Testis (tissue), 3 donors: ENCODE measurements around the gene ATP6V1B1. TPM values are rescaled to one million over a fixed set of nuclear protein-coding genes. Genes with fewer than 3 reads are reported as not detected.

Source experiments
- DNase-seq: peaks from one replicate; pipeline ENCODE4 v3.0.0-alpha.2; 2019
- H3K27ac ChIP-seq, 2 donors: fragments of 200-600 bp; sonication (generic); one replicate each; pipeline ENCODE4 v1.5.1; 2019
- H3K27me3 ChIP-seq: fragments of 200-600 bp; sonication (generic); one replicate; pipeline ENCODE4 v1.5.1; 2019
- H3K36me3 ChIP-seq: fragments of 200-600 bp; sonication (generic); one replicate; pipeline ENCODE4 v1.5.1; 2017; ENCODE audit warnings: low read depth; ENCODE audit errors: missing control alignments
- H3K4me1 ChIP-seq: fragments of 200-600 bp; sonication (generic); one replicate; pipeline ENCODE4 v1.5.1; 2019
- H3K4me3 ChIP-seq, 2 donors: fragments of 200-600 bp; sonication (generic); one replicate each; pipeline ENCODE4 v1.5.1; 2017 to 2019
- H3K9me3 ChIP-seq: fragments of 200-600 bp; sonication (generic); one replicate; pipeline ENCODE4 v1.5.1; 2017
- POLR2A ChIP-seq: fragments of 450-650 bp; IDR thresholded peaks from one replicate; pipeline ENCODE4 v1.6.1; 2017; ENCODE audit warnings: antibody characterized with exemption, mild to moderate bottlenecking, moderate library complexity
- WGBS, 2 donors: methylation state at CpG; one replicate each; pipeline ENCODE4 v1.1.5; 2018; 5-methylcytosine and 5-hydroxymethylcytosine counted together
- intact Hi-C: fragments of 100-400 bp; cut with DNase I; formaldehyde crosslinking; loops from one replicate; pipeline ENCODE4 v1.15.1; 2023; ENCODE audit warnings: low total_unique reads
- polyA plus RNA-seq: library from polyadenylated mRNA; stranded (reverse); fragments of 350-450 nt; fragmentation: Illumina TruSeq; extraction: RNeasy Lipid Tissue Mini Kit (QIAGEN cat#74804); gene quantifications from one replicate; pipeline ENCODE4 v1.2.3, GENCODE V29; 2014; ENCODE audit warnings: low read depth, low replicate concordance; ENCODE audit not compliant: insufficient read depth
- total RNA-seq, 2 donors: library from RNA; depleted of rRNA; stranded (reverse); fragments of >200 nt; gene quantifications; one replicate each; pipeline ENCODE4 v1.2.3, GENCODE V29; 2016
- TF ChIP-seq, protein P1 (sequence below), 3 experiments: fragments of 450-650 bp in 2 of 3; fragments of 200-600 bp in 1 of 3; sonication (generic) in 1 of 3; IDR thresholded peaks; one replicate each; pipeline ENCODE4 v1.5.1; 2016 to 2019; ENCODE audit warnings: antibody characterized with exemption in 3 of 3, mild to moderate bottlenecking in 2 of 3, moderate library complexity in 1 of 3

ATP6V1B1 gene
- total and polyA plus RNA-seq, 3 donors from 2014 or later: 1.7 to 2.9 TPM; not detected in 1

DNA sequence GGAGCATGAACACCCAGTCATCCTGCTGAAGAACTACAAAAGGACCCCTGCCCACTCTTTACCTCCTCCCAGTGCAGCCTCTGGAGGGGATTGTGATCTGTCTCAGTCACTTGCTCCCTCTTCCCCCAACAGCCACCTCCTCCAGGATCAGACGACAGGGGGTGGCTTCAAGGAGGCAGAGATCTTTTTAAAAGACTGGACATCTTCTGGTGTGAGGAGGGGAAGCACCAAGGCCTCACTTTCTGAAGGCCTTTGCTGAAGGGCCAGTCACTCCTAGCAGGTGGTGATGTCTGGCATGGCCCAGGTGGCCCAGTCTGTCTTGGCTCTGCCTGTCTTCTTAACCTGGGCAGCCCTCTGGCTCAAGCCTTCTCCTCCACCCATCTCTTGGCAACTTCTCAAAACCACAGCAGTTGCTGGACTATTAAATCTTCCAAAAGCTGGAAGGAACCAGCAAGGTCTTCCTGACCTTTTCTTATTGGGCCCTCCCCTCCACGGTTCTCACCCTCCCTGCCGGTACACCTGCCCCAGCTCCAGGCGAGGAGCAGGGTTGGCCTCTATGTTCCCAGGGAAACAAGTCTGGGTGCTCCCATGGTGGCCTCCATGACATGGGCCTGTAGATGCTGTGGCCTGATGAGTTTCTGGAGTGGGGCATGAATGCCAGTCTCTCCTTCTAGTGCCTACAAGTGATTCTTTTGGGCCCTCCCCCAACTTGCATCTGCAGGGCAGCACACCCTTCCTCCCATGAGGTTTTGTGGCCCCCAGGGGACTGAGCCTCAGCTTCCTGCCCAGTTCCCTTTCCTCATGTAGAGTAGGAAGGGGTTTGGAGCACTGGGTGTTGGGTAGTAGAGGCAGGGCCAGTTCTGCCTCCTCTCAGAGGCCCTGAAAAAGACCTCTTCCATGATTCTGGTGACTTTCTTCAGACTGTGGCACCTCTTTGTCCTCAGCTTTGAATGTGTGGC, 5.0 kb upstream of the ATP6V1B1 start:
- WGBS, 2 donors: 85 to 91% methylated on average over 4 of the region's 4 CpGs
- H3K4me3 ChIP-seq: no peak overlapping the region
- H3K9me3 ChIP-seq: no peaks in the 10 kb centered on the region
- DNase-seq: peak; percentile 2
- no peaks in the 10 kb centered on the region for H3K4me1 ChIP-seq
- no peaks in the 10 kb centered on the region for H3K27me3 ChIP-seq
- intact Hi-C loops: no loop called here
- H3K27ac ChIP-seq: no peak overlapping the region
- H3K36me3 ChIP-seq: no peaks in the 10 kb centered on the region
- TF ChIP-seq, protein P1, sequence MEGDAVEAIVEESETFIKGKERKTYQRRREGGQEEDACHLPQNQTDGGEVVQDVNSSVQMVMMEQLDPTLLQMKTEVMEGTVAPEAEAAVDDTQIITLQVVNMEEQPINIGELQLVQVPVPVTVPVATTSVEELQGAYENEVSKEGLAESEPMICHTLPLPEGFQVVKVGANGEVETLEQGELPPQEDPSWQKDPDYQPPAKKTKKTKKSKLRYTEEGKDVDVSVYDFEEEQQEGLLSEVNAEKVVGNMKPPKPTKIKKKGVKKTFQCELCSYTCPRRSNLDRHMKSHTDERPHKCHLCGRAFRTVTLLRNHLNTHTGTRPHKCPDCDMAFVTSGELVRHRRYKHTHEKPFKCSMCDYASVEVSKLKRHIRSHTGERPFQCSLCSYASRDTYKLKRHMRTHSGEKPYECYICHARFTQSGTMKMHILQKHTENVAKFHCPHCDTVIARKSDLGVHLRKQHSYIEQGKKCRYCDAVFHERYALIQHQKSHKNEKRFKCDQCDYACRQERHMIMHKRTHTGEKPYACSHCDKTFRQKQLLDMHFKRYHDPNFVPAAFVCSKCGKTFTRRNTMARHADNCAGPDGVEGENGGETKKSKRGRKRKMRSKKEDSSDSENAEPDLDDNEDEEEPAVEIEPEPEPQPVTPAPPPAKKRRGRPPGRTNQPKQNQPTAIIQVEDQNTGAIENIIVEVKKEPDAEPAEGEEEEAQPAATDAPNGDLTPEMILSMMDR (IDR thresholded peaks at IDR 0.05): no peak
- TF ChIP-seq POLR2A: no peak

DNA sequence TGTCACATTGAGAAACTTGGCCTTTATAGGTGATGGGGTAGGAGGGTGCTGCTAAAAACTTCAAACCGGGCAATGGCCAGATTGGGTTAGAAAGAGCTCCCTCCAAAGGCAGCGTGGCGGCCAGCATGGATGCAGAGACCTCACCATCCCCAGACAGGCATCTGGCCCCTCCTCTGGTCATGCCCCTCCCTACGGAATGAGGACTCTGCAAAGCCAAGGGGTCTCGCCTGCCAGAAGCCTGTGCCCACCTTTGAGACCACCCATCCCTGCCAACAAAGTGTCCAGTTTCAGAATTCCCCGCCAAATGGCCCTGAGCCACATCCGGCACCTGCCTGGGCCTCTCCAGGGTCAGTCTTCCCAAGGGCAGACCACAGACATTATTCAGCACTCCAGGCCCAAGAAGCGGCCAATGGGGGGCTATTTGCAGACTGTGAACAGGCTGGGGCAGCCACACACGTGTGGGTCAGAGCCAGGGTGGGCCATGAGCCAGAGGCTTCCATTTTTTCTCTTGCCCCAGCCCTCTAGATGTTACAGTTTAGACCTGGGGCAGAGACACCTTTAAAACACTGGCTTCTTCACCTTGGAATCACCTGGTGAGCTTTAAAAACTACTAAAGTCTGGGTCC, 4.2 kb upstream of the ATP6V1B1 start:
- Histone ChIP-seq H3K9me3 (no peaks in the 10 kb centered on the region), H3K27ac (no peak overlapping the region), H3K4me3 (no peak overlapping the region), H3K27me3 (no peaks in the 10 kb centered on the region), H3K4me1 (no peaks in the 10 kb centered on the region), H3K36me3 (no peaks in the 10 kb centered on the region)
- 67 to 72% methylated on average over 8 to 9 of the region's 9 CpGs for WGBS, 2 donors
- TF ChIP-seq, protein P1 (IDR thresholded peaks at IDR 0.05): no peak
- TF ChIP-seq POLR2A: no peak
- DNase-seq: peak; percentile 6
- intact Hi-C loops: no loop called here

DNA sequence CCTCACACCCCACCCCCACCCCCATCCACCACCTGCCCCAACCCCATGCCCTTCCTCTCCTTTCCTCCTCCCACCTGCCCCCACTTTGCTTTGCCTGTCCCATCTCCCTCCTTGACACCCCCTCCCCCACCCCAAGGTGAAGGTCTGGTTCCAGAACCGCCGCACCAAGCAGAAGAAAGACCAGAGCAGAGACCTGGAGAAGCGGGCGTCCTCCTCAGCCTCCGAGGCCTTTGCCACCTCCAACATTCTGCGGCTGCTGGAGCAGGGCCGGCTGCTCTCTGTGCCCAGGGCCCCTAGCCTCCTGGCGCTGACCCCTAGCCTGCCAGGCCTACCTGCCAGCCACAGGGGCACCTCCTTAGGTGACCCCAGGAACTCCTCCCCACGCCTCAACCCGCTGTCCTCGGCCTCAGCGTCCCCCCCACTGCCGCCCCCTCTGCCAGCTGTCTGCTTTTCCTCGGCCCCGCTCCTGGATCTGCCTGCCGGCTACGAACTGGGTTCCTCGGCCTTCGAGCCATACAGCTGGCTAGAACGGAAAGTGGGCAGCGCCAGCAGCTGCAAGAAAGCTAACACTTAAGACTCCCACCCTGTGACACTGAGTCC, 3.0 kb upstream of the ATP6V1B1 start:
- H3K9me3 ChIP-seq: no peaks in the 10 kb centered on the region
- no peak for TF ChIP-seq POLR2A
- TF ChIP-seq, protein P1 (IDR thresholded peaks at IDR 0.05): no peak
- intact Hi-C loops: no loop called here
- H3K27ac ChIP-seq: no peak overlapping the region
- H3K27me3 ChIP-seq: no peaks in the 10 kb centered on the region
- peak; percentile 7 for DNase-seq
- H3K36me3 ChIP-seq: no peaks in the 10 kb centered on the region
- no peak overlapping the region for H3K4me3 ChIP-seq
- no peaks in the 10 kb centered on the region for H3K4me1 ChIP-seq
- 87% methylated on average over 7 to 21 of the region's 21 CpGs for WGBS, 2 donors

DNA sequence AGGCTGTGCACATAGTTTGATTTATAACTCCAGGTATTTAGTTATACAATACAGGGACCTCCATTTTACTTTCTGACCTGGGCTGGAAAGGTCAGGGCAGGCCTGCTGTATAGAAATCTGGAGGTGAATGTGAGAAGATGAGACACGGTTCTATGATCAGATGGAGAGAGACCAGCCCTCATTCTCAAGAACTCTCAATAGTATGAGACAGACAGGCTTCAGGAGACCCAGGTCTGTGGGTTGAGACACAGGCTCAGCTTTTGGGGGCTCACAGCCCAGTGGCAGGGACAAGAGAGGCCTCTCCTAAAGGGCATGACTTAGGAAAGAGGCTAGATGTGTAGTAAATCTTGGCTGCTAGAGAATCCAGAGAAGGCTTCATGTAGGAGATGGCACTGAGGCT, 719 bp upstream of the ATP6V1B1 start:
- TF ChIP-seq, protein P1 (IDR thresholded peaks at IDR 0.05): no peak
- no peak for TF ChIP-seq POLR2A
- H3K4me1 ChIP-seq: no peaks in the 10 kb centered on the region
- 90 to 95% methylated on average over 1 of the region's 1 CpG for WGBS, 2 donors
- no peaks in the 10 kb centered on the region for H3K27me3 ChIP-seq
- H3K27ac ChIP-seq: no peak overlapping the region
- intact Hi-C loops: loop anchor here (5.0 kb wide), 1 partner anchor 63 kb away; no protein-coding TSS in a partner anchor
- no peaks in the 10 kb centered on the region for H3K36me3 ChIP-seq
- DNase-seq: no peak
- no peaks in the 10 kb centered on the region for H3K9me3 ChIP-seq
- H3K4me3 ChIP-seq: no peak overlapping the region
